Activated CD4-positive, CD25-positive, alpha-beta regulatory T cell treated with anti-CD3 and anti-CD28 coated beads, Interleukin-2, amount 50 U/mL, for 24 hours (primary cell): Measurements from ENCODE around the gene NAV2.

ENCODE experiments used
- ATAC-seq, 2 donors: fragments of 150-1000 bp; cut with Tn5 transposase; one replicate each; pipeline ENCODE4 v1.10.0; 2021; ENCODE audit warnings: mild to moderate bottlenecking in 1 of 2, moderate library complexity in 1 of 2

The NAV2 gene

DNA sequence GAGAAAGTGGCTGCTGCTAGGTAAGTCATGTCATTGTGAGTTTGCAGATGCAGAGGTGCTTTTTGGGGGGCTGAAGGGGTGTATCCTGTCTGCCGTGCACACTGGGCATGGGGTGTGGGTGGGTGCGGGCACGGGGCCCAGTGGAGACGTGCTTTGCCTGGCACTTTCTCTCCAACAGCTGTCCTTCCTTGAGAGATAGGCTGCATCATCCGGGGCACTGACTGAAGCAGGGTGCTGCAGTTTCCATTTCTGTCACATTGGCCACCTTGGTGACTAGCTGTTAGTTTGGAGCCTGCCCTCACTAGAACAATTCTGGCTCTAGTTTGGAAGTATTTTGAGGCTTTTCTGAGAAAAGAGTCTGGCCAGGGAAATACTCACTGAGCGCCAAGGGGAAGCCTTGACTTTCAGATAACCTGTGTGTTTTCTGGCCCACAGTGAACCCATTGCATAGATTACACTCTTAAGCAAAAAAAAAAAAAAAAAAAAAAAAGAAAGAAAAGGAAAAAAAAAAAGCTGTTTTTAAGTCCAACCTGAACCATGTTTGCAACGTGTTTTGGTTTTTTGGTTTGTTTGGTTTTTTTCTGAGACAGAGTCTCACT, 219.2 kb downstream of the NAV2 start:
- no peak for ATAC-seq

DNA sequence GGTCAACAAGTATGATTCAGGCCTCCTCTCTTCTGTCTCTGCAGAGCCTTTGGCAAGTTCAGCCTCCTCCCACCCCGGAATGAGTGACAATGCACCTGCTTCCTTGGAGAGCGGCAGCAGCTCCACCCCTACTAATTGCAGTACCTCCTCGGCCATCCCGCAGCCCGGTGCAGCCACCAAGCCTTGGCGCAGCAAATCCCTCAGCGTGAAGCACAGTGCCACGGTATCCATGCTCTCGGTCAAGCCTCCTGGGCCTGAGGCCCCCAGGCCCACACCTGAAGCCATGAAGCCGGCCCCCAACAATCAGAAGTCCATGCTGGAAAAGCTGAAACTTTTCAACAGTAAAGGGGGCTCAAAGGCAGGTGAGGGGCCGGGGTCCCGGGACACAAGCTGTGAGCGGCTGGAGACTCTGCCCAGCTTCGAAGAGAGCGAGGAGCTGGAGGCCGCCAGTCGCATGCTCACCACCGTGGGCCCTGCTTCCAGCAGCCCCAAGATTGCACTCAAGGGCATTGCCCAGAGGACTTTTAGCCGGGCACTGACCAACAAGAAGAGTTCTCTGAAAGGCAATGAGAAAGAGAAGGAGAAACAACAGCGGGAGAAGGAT, 220.6 kb downstream of the NAV2 start:
- no peak for ATAC-seq

DNA sequence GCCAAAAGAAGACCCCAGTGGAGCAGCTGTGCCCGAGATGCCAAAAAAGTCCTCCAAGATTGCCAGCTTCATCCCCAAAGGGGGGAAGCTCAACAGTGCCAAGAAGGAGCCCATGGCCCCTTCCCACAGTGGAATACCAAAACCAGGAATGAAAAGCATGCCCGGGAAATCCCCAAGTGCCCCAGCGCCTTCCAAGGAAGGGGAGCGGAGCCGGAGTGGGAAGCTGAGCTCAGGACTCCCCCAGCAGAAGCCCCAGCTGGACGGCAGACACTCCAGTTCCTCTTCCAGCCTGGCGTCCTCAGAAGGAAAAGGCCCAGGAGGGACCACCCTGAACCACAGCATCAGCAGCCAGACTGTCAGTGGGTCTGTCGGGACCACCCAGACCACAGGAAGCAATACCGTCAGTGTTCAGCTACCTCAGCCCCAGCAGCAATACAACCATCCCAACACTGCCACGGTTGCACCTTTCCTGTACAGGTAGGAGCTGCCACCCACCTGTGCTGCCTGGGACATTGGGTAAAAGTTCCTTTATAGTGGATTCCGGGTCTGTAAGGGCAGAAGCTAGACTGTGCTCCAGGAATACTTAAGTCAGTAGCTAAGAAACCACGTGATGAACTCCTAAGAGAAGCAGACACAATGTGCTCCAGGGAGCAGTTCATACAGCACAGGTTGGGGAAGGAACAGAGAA, 221.3 kb downstream of the NAV2 start:
- no peak for ATAC-seq

DNA sequence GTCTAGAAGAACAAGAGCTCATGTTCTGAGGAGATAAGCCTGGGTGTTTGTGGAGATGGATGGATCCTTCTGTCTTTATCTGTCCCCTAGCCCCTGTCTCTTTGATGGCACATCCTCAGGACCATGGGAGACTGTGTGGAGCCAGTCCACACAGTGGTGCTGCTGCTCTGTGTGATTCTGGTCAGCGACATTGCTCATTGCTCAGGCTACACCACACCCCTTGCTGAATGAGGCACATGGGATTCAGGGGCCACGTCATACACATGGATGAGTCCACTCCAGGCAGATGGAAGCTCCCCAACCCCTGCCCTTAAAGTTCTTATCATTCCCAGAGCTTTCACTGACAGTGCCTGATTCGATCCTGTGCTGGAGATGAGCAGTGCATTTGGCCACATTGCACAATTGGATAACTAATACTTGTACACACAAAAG, 222.2 kb downstream of the NAV2 start:
- no peak for ATAC-seq

DNA sequence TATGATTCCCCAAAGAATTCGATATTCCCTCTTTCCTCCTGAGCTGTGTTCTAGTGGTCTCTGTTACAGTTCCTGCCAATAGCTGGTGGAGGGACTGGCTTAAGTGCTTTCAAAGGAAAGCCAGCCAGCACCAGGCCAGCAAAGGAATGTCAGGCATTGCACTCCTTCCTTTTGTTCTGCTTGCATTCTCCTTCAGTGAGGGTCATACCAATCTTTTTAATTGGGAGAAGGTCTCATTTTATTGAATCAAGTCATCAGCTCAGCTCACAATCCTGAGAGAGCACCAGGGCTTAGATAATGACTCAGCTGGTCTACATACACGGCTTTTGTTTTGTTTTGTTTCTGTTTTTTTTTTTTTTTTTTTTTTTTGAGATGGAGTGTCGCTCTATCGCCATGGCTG, 222.9 kb downstream of the NAV2 start:
- no peak for ATAC-seq

DNA sequence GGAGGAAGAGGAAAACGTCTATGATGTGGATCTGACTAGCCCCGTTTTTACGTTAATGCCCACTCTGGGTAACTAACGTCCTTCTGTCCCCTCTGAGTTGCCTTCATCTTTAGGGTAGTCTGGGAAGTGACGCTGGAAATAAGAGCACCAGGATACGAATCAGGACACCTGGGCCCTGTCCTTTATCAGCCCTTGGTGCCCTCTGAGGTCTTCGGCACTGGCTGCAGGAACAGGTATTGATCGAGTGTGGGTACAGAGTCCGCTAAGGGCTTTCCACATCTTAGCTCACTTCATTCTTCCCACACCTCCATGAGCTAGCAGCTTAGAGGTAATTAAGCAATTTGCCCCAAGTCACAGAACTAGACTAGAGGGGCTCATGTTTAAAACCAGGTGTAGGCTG, 223.8 kb downstream of the NAV2 start:
- ATAC-seq: no peak

DNA sequence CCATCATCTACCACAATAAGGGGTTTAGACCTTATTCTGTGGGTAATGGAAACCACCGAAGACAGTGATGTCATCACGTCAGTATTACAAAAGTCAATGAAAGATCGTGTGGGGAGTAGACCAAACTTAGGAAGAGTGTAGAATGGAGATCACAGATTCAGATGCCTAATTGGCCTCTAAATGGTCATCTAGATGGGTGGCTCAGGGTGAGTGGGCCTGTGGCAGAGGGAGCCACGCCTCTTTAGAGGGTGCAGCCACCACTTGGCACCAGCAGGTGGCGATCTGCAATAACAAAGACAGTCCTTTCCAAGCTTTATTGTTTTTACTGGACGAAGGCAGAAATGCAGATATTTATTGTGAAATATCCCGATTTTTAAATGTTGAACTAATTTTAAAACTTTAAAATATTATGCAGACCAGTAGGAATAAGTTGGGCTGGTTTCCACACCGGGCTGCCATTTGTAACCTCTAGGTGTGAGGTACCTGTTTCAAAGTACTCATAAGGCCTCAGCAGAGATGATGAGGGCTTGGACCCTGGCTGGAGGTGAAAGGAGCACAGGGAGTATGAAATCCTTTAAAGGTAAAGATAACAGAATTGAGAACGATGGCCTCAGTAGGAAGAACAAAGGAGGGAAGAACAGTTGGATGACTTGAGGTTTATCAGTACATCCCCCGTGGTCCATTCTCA, 225.7 kb downstream of the NAV2 start:
- ATAC-seq: peak in 1 of 2 donors; percentile 27

GRCh38 chr11:19938866-19939265, 226.2 kb downstream of the NAV2 start:
- ATAC-seq: no peak

DNA sequence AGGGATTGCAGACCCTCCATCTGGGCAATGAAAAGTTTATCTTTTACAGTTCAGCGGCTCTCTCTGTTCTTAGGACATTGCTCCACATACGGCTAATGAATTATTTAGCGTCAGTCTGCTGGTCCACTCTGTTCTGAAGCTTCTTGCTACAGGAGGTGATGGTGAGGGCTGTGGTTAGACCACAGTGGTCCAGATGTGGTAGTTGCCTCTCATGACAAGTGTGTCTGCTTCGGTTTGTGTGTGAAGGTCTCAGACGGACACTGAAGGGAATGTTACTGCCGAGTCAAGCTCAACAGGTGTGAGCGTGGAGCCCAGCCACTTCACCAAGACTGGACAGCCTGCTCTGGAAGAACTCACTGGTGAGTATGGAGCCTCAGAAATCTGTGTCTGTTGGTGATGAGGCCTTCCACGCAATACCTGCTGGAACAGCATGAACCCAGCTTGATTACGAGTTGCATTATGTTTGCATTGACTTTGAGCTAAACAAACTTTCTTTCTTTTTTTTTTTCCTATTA, 226.8 kb downstream of the NAV2 start:
- no peak for ATAC-seq

GRCh38 chr11:19940831-19941230, 228.2 kb downstream of the NAV2 start:
- no peak for ATAC-seq

- ATAC-seq: no peak
These were observed 234.0 kb downstream of the NAV2 start for GRCh38 chr11:19946681-19947080.

DNA sequence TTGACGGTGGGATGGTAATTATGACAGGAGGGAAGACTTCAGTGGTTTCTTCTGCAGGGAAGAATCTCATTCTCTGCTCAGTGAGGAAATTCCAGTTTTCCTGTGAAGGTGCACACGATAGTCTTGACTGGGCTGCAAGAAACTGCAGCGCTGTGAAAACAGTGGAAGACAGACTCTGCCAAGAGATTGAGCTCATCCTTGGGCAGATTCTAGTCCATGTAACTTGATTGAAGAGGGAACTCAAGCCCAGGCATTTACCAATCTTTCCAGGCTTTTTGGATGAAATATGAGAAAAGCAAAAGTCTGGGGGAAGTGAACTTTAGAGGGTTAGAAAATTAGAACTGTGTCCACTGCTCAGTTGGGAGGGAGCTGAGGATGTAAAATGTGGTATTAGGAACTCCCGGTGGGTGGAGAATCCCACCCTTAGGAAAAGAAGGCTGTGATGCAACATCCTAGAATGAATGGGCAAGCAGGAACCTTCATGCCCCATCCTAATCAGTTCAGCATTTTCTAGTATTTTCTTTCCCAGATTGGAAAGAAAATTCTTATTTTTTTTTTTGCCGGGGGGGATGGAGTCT, 235.0 kb downstream of the NAV2 start:
- ATAC-seq: no peak

- ATAC-seq: no peak
These were observed 237.0 kb downstream of the NAV2 start for GRCh38 chr11:19949606-19950005.

DNA sequence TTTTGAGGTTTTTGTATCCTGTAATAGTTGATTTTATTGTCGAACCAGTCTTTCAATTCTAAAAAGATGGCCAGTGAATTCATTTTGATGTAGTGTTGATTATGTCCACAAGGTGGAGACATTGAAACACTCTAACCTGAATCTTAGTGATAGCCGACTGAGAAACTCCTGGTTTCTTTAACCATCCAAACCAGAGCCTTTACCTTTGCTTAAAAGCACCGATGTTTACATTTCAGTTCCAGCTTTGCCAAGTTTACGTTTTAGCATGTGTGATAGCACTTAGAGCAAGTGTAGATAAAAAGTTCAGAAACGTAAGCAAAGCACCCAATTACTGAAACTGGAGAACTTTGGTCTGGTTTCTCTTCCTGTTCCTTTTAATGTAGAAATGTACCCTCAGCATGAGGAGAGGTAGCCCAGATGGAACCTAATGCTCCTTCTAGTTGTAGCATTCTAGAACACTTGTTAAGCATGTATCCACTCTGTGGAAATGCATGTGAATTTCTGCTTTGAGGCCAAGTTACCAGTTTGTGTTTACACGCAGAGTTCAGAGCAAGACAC, 239.0 kb downstream of the NAV2 start:
- peak in 1 of 2 donors; percentile 39 for ATAC-seq

- ATAC-seq: no peak
These were observed 239.5 kb downstream of the NAV2 start for GRCh38 chr11:19952116-19952605.

GRCh38 chr11:19952911-19953310, 240.3 kb downstream of the NAV2 start:
- ATAC-seq: no peak

DNA sequence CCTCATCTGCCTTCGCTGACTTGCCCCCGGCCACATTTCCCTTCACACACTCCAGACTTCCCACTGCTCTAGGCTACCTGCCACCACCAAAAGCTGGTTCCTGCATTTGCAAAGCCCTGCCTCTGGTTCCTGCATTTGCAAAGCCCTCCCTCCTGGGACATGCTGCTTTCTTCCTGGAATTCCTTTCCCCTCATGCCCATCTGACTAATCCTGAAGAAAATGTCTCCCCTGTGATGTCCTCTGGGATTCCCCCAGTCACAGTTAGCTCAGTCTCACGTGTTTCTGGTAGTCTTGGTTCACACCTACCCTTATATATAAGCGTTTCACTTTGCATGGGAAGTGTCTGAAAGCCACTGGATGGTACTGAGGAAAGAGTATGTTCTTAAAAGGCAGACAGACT, 240.7 kb downstream of the NAV2 start:
- no peak for ATAC-seq

DNA sequence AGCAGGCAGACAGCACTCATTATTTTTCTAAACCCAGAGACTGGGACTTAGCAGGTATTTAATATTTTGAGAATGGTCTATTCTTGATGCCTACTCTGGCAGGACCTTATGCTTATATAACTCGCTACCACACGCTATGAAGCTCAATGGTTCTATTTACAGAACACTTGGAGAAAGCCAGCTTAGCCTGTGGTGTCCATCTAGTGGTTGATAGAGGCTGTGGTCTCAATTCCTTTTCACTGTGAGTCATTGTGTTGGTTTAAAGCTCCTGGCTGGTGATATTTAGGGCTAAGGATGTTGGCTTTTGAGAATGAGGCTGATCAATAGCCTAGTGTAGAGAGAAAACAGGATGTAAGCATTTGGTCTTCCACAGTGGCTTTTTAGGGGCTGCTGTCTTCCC, 241.3 kb downstream of the NAV2 start:
- ATAC-seq: no peak

- ATAC-seq: no peak
These were observed 242.3 kb downstream of the NAV2 start for GRCh38 chr11:19954899-19955298.

DNA sequence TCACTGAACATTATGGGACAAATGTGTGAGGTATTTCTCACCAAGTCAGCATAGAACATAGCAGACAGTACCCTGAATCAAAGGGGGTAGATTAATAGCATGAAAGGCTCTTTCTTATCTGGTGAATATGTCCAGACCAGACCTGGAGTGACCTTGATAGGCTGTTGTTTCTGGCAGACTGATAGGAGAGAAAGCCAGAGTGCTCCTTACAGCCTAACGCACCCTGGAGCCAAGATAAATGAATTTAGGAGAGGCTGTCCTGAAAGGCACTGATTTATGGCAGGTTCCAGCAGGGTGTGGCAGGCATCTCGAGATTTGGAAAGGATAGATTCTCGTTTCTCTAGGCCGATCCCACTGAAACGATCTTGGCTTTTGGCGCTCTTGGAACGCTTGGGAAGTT, 243.0 kb downstream of the NAV2 start:
- ATAC-seq: no peak

- ATAC-seq: no peak
These were observed 243.6 kb downstream of the NAV2 start for GRCh38 chr11:19956228-19956627.

GRCh38 chr11:19957294-19957943, 244.8 kb downstream of the NAV2 start:
- ATAC-seq: no peak
